ENCODE data around the gene RAD54L2. TPM values are rescaled to one million over a fixed set of nuclear protein-coding genes. Genes with fewer than 3 reads are reported as not detected.
"Not testable (repeated sequence)": the region's sequence is repeated elsewhere in the genome, so short reads cannot be mapped to it uniquely, and the experiment has no call there.

RAD54L2 gene
- total RNA-seq: 30.3 TPM

GRCh38 chr3:51538459-51539290 lies at the start of gene RAD54L2:
TSS of gene RAD54L2 (plus strand) at chr3:51538719. CDS start at chr3:51590421, 51,702 bp downstream.
- DNase-seq (ENCODE audit: low spot score): peak; percentile 87
- ATAC-seq: peak; percentile 97
- intact Hi-C loops (cut with DNase I): no loop called here

DNA sequence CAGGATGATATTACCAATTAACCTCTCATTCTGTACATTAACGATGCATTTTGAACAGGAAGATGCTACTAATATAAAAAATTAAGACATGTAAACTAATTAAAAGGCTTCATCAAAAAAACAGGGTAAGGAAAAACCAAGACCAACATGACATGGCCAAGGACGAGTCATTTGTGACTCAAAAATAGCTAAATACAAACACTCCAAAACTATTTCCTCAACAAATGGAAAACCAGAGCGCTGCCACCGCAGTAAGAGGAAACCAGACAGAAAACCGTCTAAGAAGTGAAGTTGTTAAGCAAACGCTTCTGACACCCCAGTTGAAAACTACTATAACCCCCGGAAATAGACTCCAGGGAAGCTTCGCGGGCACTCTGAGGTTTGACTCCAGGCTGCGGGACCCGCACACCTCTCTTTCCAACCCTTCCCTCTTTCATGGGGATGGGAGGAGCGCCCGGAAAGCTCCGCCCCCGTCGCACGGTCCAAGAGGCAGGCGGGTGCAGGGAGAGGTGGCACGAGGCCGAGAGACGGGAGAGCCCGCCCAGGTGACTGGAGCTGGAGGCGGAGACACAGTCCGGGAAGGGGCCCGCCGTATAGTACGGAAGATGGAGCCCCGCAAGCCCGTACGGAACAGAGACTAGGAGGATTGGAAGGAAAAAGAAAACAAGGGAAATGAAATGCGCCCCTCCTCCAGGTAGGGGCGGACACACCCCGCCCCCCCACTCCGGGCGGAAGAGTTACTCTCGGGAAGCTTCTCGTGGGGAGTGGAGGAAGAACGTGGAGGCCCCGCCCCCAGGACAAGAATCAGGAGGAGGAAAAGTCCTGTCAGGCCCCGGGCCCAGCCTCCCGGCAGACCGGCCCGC lies 39.4 kb upstream of the RAD54L2 start:
- ATAC-seq: peak; percentile 88
- intact Hi-C loops (cut with DNase I): no loop called here

DNA sequence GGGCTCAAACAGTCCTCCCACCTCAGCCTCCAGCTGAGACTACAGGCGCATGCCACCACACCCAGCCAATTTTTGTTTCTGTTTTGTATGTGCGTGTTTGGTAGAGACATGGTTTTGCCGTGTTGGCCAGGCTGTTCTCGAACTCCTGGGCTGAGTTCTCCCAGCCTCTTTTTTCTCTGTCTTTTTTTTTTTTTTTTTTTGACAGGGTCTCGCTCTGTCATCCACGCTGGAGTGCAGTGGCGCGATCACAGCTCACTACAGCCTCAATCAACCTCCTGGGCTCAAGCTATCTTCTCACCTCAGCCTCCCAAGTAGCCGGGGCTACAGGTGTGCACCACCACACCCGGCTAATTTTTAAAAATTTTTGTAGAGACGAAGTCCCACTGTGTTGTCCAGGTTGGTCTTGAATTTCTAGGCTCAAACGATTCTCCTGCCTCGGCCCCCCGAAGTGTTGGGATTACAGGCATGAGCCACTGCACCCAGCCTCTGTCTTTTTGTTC lies 37.8 kb upstream of the RAD54L2 start:
- intact Hi-C loops (cut with DNase I): loop anchor here (5.0 to 10.0 kb wide), 2 partner anchors 177 to 304 kb away; no protein-coding TSS in a partner anchor
- DNase-seq (ENCODE audit: low spot score): peak; percentile 62
- no peak for ATAC-seq

More for the DNA sequence above, 39.4 kb upstream of the RAD54L2 start:
- peak; percentile 95 for DNase-seq (ENCODE audit: low spot score)

- peak; percentile 40 for ATAC-seq
- peak; percentile 90 for DNase-seq (ENCODE audit: low spot score)
- intact Hi-C loops (cut with DNase I): loop anchor here (5.0 to 10.0 kb wide), 2 partner anchors 175 to 303 kb away; no protein-coding TSS in a partner anchor
These were observed 36.5 kb upstream of the RAD54L2 start for GRCh38 chr3:51501833-51502561.

DNA sequence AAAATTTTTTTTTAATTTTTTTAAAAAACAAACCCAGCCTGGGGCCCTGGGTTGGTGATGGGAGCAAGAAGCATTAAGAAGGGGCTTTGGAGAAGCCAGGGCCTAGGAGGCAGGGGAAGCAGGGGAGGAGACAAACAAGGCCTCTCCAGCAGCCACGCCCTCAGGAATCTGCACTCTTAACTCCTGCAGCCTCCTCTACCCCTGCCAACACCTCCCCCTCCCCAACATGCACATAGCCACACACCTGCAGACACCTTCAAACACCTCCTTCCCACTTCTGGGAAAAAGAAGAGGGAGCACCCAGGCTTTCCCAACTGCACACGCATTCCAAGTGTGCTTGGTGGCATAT lies 36.0 kb upstream of the RAD54L2 start:
- ATAC-seq: no peak
- intact Hi-C loops (cut with DNase I): loop anchor here (5.0 to 10.0 kb wide), 2 partner anchors 175 to 302 kb away; no protein-coding TSS in a partner anchor

GRCh38 chr3:51503007-51503406 lies 35.5 kb upstream of the RAD54L2 start:
- intact Hi-C loops (cut with DNase I): loop anchor here (5.0 to 10.0 kb wide), 2 partner anchors 174 to 302 kb away; no protein-coding TSS in a partner anchor
- DNase-seq (ENCODE audit: low spot score): no peak
- ATAC-seq: no peak

More for the DNA sequence above, 36.0 kb upstream of the RAD54L2 start:
- no peak for DNase-seq (ENCODE audit: low spot score)

- no peak for ATAC-seq
- no peak for DNase-seq (ENCODE audit: low spot score)
- intact Hi-C loops (cut with DNase I): loop anchor here (10.0 kb wide), 1 partner anchor 297 kb away; no protein-coding TSS in a partner anchor
These were observed 30.3 kb upstream of the RAD54L2 start for GRCh38 chr3:51508255-51508654.

- no peak for DNase-seq (ENCODE audit: low spot score)
- intact Hi-C loops (cut with DNase I): loop anchor here (1.0 kb wide), 1 partner anchor 24 kb away; no protein-coding TSS in a partner anchor
- no peak for ATAC-seq
These were observed 27.5 kb upstream of the RAD54L2 start for GRCh38 chr3:51510996-51511395.

DNA sequence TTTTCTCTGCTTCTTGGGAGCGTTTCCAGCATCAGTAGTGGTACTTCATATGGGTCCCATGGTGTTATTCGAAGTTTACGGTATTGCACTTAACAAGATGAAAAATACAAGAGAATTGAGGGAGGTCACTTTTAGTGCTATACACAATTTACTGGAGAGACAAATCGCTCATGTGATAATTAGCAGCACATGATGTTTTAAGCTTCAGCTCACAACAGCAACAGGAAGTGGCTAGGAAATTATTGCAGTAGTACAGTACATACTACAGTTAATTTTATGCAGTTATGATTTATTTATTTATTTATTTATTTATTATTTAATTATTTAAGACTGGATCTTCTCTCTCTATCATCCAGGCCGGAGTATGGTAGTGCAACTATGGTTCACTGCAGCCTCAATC lies 24.3 kb upstream of the RAD54L2 start:
- intact Hi-C loops (cut with DNase I): no loop called here
- no peak for ATAC-seq
- no peak for DNase-seq (ENCODE audit: low spot score)

- DNase-seq (ENCODE audit: low spot score): no peak
- ATAC-seq: peak; percentile 13
- intact Hi-C loops (cut with DNase I): no loop called here
These were observed 18.7 kb upstream of the RAD54L2 start for GRCh38 chr3:51519848-51520247.

- ATAC-seq; DNase-seq (ENCODE audit: low spot score); intact Hi-C loops (cut with DNase I): not testable (repeated sequence)
These were observed 17.4 kb upstream of the RAD54L2 start for GRCh38 chr3:51520906-51521730.

DNA sequence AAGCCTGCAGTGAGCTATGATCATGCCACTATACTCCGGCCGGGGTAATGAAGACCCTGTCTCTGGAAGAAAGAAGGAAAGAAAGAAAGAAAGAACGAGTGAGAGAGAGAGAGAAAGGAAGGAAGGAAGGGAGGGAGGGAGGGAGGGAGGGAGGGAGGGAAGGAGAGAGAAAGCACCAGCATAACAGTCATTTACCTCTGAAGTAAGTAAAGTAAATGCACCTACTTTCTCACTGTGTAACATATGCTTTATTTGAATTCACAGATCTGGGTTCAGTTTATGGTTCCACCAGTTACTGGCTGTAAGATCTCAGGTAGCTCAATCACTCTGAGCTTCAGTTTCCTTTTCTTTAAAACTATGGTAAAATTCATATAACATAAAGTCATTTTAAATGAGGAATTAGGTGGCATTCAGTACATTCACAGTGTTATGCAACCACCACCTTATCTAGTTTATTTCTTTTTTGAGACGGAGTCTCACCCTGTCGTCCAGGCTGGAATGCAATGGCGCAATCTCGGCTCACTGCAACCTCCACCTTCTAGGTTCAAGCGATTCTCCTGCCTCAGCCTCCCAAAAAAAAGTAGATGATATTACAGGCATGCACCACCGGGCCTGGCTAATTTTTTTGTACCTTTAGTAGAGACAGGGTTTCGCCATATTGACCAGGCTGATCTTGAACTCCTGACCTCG lies 16.1 kb upstream of the RAD54L2 start:
- DNase-seq (ENCODE audit: low spot score) (no peak), ATAC-seq (no peak)

GRCh38 chr3:51524874-51525273 lies 13.6 kb upstream of the RAD54L2 start:
- ATAC-seq; DNase-seq (ENCODE audit: low spot score); intact Hi-C loops (cut with DNase I): not testable (repeated sequence)

More for the DNA sequence above, 16.1 kb upstream of the RAD54L2 start:
- intact Hi-C loops (cut with DNase I): no loop called here

- intact Hi-C loops (cut with DNase I): no loop called here
- ATAC-seq: no peak
These were observed 8.0 kb upstream of the RAD54L2 start for GRCh38 chr3:51530485-51530884.

DNA sequence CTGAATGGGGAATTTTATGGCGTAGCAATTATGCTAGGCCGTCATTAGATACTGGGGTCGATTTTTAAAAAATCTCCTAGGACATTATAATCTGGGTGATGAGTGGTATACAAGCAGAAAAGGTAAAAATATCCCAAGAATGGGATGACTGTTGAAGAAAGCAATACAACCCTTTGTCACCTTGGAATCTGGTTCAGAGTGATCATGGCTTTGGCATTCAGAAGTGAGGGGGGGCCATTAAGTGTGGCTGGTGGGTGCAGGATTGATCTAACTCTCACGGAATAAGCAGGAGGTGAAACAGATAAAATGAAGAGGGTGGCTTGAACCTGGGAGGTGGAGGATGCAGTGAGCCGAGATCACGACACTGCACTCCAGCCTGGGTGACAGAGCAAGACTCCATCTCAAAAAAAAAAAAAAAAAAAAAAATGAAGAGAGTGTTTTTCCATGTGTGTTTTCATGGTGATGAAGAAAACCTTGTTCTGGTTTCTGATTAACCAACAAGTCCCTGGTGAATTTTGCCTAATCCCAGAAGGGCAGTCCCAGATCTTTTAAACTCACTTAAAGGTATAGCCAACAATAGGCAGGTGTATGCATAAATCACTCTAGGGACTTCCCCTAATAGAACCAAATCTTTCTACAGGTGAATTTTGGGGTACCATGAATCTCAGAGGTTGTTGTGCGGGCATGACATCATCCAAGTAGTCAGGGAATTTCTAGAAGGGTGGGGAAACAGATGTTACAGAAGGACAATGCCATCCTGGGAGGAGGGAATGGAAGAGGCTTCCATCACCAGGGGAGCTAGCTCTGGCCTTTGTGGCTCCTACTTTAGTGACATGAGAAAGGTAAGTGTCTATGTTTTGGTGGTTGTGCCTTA lies 3.1 kb upstream of the RAD54L2 start:
- DNase-seq (ENCODE audit: low spot score) (no peak), ATAC-seq (no peak)
- intact Hi-C loops (cut with DNase I): loop anchor here (1.0 kb wide), 1 partner anchor 24 kb away; no protein-coding TSS in a partner anchor

More at GRCh38 chr3:51530485-51530884, 8.0 kb upstream of the RAD54L2 start:
- DNase-seq (ENCODE audit: low spot score): no peak

- DNase-seq (ENCODE audit: low spot score); ATAC-seq; intact Hi-C loops (cut with DNase I): not testable (repeated sequence)
These were observed 888 bp upstream of the RAD54L2 start for GRCh38 chr3:51537631-51538030.

All from sciatic nerve (tissue), 2 donors.